ENCODE results near the gene CARD9.
A peak's percentile ranks its signal among the peaks of the same experiment; 100 is the strongest.

CARD9 gene

DNA sequence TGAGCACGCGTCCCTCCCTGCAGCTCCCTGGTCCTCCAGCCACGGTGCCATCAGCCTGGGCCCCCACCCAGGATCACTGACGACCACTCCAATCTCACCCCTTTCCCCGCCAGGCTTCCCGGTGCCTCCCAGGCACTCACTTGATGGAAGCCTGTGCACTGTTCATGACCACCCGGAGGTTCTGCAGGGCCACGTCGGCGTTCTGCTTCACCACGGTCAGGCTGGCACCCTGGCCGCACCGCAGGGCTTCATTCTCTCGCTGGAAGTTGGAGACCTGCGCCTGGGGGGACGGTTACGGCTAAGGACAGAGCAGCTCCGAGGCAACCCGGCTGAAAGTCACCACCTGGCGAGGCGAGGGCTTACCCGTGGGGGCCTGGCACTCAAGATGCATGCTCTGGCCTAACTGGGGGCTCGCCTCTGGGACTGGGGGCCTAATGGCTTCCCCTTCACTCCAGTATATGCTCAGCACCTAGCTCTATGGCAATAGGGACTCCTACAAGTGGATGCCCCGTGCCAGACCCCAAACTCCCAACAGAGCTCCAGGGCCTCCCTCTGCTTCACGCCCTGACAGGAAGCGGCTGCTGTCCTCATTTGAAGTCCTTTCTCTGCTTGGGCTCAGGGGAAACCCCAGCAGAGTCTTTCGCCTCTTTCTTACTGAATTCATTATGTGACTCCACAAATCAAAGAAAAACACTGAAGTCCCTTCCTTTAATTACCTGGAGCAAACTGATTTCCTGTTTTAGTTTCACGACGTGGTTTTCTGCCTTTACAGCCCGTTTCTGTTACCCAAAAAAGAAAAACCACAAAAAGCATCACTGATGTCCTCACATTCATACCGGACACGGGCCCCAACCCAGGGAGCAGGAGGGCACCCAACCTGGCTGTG is 30.7 kb upstream of the CARD9 start:
- Histone ChIP-seq H3K27ac (peak overlapping the region; percentile 49), H2AFZ (ENCODE audit: low read depth) (no peak overlapping the region), H3K4me2 (peak overlapping the region; percentile 55), H3K9ac (no peak overlapping the region), H3K36me3 (ENCODE audit: insufficient read depth) (no peaks in the 10 kb centered on the region), H3K4me1 (ENCODE audit: low read depth, poor library complexity, severe bottlenecking) (peaks cover 65% of the 10 kb centered on the region), H3K4me3 (IDR thresholded peaks at IDR 0.05; ENCODE audit: insufficient read depth, low read depth, low read length) (no peak overlapping the region), H3K79me2 (ENCODE audit: insufficient read depth, low read depth) (peaks cover 23% of the 10 kb centered on the region), H3K27me3 (ENCODE audit: insufficient read depth, low read depth) (no peaks in the 10 kb centered on the region), H4K20me1 (ENCODE audit: insufficient read depth) (0 out of 2 replicates have a peak, but pooled peaks cover under 1% of the 10 kb centered on the region)
- TF ChIP-seq CTCF (conservative IDR thresholded peaks at IDR 0.05; ENCODE audit: low read depth, low read length) = no peak

GRCh38 chr9:136403538-136403914 is 30.1 kb upstream of the CARD9 start:
- Histone ChIP-seq H2AFZ (ENCODE audit: low read depth) (no peak overlapping the region), H3K4me2 (peak overlapping the region; percentile 55; the same call in 1 of the 2 replicates), H3K4me3 (IDR thresholded peaks at IDR 0.05; ENCODE audit: insufficient read depth, low read depth, low read length) (no peak overlapping the region), H3K9ac (no peak overlapping the region), H3K4me1 (ENCODE audit: low read depth, poor library complexity, severe bottlenecking) (peaks cover 64% of the 10 kb centered on the region), H3K27ac (peak overlapping the region; percentile 49; the same call in 1 of the 2 replicates), H3K36me3 (ENCODE audit: insufficient read depth) (no peaks in the 10 kb centered on the region), H3K27me3 (ENCODE audit: insufficient read depth, low read depth) (no peaks in the 10 kb centered on the region), H4K20me1 (ENCODE audit: insufficient read depth) (peaks cover 5% of the 10 kb centered on the region; the same call in 1 of the 2 replicates), H3K79me2 (ENCODE audit: insufficient read depth, low read depth) (peaks cover 23% of the 10 kb centered on the region)
- TF ChIP-seq CTCF (conservative IDR thresholded peaks at IDR 0.05; ENCODE audit: low read depth, low read length) = no peak

DNA sequence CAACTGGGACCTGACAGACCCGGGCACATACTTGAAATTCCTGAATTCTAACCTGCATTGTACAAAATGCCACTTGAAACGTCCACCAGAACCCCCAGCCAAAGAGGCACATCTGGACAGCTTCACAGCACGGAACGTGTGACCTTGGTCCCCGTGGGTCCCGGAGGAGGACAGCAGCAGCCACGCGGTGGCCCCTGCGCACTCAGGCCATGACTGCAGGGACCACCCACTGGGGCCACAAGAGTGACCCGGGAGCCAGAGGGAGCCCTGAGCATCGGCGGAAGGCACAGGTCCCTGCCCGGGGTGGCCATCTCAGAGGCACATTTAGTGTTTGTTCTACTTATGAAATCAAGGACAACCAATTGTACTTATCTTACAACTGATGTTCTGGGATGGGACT is 28.6 kb upstream of the CARD9 start:
- TF ChIP-seq CTCF (conservative IDR thresholded peaks at IDR 0.05; ENCODE audit: low read depth, low read length) = no peak
- Histone ChIP-seq H3K4me2 (no peak overlapping the region), H3K36me3 (ENCODE audit: insufficient read depth) (peaks cover 2% of the 10 kb centered on the region; the same call in 1 of the 2 replicates), H3K4me1 (ENCODE audit: low read depth, poor library complexity, severe bottlenecking) (peaks cover 65% of the 10 kb centered on the region), H3K9ac (no peak overlapping the region), H3K27ac (no peak overlapping the region), H2AFZ (ENCODE audit: low read depth) (no peak overlapping the region), H3K79me2 (ENCODE audit: insufficient read depth, low read depth) (peaks cover 21% of the 10 kb centered on the region), H4K20me1 (ENCODE audit: insufficient read depth) (peaks cover 5% of the 10 kb centered on the region; the same call in 1 of the 2 replicates), H3K4me3 (IDR thresholded peaks at IDR 0.05; ENCODE audit: insufficient read depth, low read depth, low read length) (no peak overlapping the region), H3K27me3 (ENCODE audit: insufficient read depth, low read depth) (no peaks in the 10 kb centered on the region)

DNA sequence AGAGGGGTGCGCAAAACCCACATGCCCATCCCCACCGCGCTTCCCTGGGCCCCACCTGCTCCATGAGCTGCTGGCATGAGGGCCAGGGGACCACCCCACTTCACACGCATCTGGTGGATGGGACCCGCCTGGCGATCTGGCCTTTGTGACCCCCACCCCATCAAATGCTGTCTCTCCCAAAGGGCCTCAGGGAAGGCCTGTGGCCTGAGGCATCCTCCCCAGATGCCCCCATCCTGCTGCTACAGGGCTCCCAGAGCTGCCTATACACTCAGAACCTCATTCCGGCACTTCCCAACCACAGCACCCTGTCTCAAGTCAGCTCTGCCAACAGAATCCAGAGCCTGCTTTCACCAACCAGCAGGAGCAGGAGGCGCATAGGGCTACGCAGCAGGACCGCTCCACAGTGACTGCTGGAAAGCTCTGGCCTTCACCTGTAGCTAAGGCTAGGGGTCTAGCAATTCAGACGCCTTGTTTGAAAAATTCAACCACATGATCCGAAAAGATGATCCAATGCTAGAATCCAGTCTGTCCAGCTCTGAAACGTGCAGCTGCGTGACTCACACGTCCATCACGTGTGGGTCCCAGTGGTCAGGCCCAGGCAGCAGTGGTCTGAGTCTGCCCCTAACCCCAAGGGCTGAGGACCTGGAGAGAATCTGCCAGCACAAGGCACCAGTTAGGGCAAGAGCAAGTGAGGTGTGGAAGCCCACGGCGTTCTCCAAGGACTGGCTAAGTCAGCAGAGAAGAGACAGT is 27.9 kb upstream of the CARD9 start:
- no peak overlapping the region for H3K4me2 ChIP-seq
- H2AFZ ChIP-seq (ENCODE audit: low read depth) = no peak overlapping the region
- H3K9ac ChIP-seq = no peak overlapping the region
- peaks cover 5% of the 10 kb centered on the region; the same call in 1 of the 2 replicates for H4K20me1 ChIP-seq (ENCODE audit: insufficient read depth)
- TF ChIP-seq CTCF (conservative IDR thresholded peaks at IDR 0.05; ENCODE audit: low read depth, low read length) = no peak
- H3K4me3 ChIP-seq (IDR thresholded peaks at IDR 0.05; ENCODE audit: insufficient read depth, low read depth, low read length) = no peak overlapping the region
- peaks cover 57% of the 10 kb centered on the region for H3K4me1 ChIP-seq (ENCODE audit: low read depth, poor library complexity, severe bottlenecking)
- peaks cover 4% of the 10 kb centered on the region; the same call in 1 of the 2 replicates for H3K36me3 ChIP-seq (ENCODE audit: insufficient read depth)
- no peaks in the 10 kb centered on the region for H3K27me3 ChIP-seq (ENCODE audit: insufficient read depth, low read depth)
- no peak overlapping the region for H3K27ac ChIP-seq
- H3K79me2 ChIP-seq (ENCODE audit: insufficient read depth, low read depth) = peaks cover 21% of the 10 kb centered on the region

Measured in KMS-11 (cell line).